H9 (cell line): Measurements from ENCODE around the gene KCNA2. TPM values are rescaled to one million over a fixed set of nuclear protein-coding genes. Genes with fewer than 3 reads are reported as not detected.

ENCODE experiments used
- DNase-seq: peaks from one replicate; pipeline ENCODE4 v3.0.0-alpha.2; 2017
- H2AFZ ChIP-seq: one replicate; pipeline ENCODE4 v1.6.1; 2013; ENCODE audit warnings: mild to moderate bottlenecking, low read length, control low read depth, moderate library complexity
- H2AK5ac ChIP-seq: 2 replicates; pipeline ENCODE4 v1.6.1; 2013; ENCODE audit warnings: low read length, control low read depth, mixed read lengths; ENCODE audit not compliant: insufficient read length
- H2BK120ac ChIP-seq: one replicate; pipeline ENCODE4 v1.6.1; 2013; ENCODE audit warnings: low read depth, mild to moderate bottlenecking, low read length, control low read depth, inconsistent platforms; ENCODE audit not compliant: poor library complexity, severe bottlenecking
- H2BK12ac ChIP-seq: 2 replicates; pipeline ENCODE4 v1.6.1; 2013; ENCODE audit warnings: low read length, control low read depth, mixed read lengths, low read depth; ENCODE audit not compliant: insufficient read length
- H2BK15ac ChIP-seq: 2 replicates; pipeline ENCODE4 v1.6.1; 2013; ENCODE audit warnings: low read depth, low read length, control low read depth
- H2BK20ac ChIP-seq: one replicate; pipeline ENCODE4 v1.6.1; 2013; ENCODE audit warnings: low read depth, mild to moderate bottlenecking, low read length, control low read depth, inconsistent platforms; ENCODE audit not compliant: poor library complexity, severe bottlenecking
- H2BK5ac ChIP-seq: 2 replicates; pipeline ENCODE4 v1.6.1; 2013; ENCODE audit warnings: low read length, control low read depth, mixed read lengths; ENCODE audit not compliant: insufficient read length
- H3K14ac ChIP-seq: 2 replicates; pipeline ENCODE4 v1.6.1; 2013; ENCODE audit warnings: low read length, control low read depth; ENCODE audit not compliant: insufficient read depth
- H3K18ac ChIP-seq: 2 replicates; pipeline ENCODE4 v1.6.1; 2013; ENCODE audit warnings: low read depth, mild to moderate bottlenecking, mixed read lengths, low read length, control low read depth; ENCODE audit not compliant: insufficient read length
- H3K23ac ChIP-seq: 2 replicates; pipeline ENCODE4 v1.6.1; 2013; ENCODE audit warnings: low read length, control low read depth, mixed read lengths, low read depth; ENCODE audit not compliant: insufficient read length
- H3K23me2 ChIP-seq: 2 replicates; pipeline ENCODE4 v1.6.1; 2013; ENCODE audit warnings: low read depth, mild to moderate bottlenecking, mixed read lengths, low read length, control low read depth; ENCODE audit not compliant: insufficient read length, poor library complexity, severe bottlenecking
- H3K27ac ChIP-seq: 2 replicates; pipeline ENCODE4 v1.5.1; 2013; ENCODE audit warnings: low read length, control low read depth, mixed read lengths, low read depth; ENCODE audit not compliant: insufficient read length
- H3K27me3 ChIP-seq: 2 replicates; pipeline ENCODE4 v1.6.1; 2013; ENCODE audit warnings: low read length, control low read depth, inconsistent platforms; ENCODE audit not compliant: insufficient read depth
- H3K4ac ChIP-seq: 2 replicates; pipeline ENCODE4 v1.6.1; 2013; ENCODE audit warnings: low read depth, mild to moderate bottlenecking, control low read depth, inconsistent platforms, low read length, moderate library complexity
- H3K4me1 ChIP-seq: 2 replicates; pipeline ENCODE4 v1.6.1; 2013; ENCODE audit warnings: low read length, control low read depth, inconsistent platforms; ENCODE audit not compliant: insufficient read depth
- H3K4me2 ChIP-seq: 2 replicates; pipeline ENCODE4 v1.6.1; 2013; ENCODE audit warnings: low read length, control low read depth, mixed read lengths; ENCODE audit not compliant: insufficient read length, insufficient read depth
- H3K56ac ChIP-seq: 2 replicates; pipeline ENCODE4 v1.6.1; 2013; ENCODE audit warnings: low read depth, mild to moderate bottlenecking, mixed read lengths, low read length, control low read depth; ENCODE audit not compliant: insufficient read length
- H3K79me1 ChIP-seq: 2 replicates; pipeline ENCODE4 v1.6.1; 2013; ENCODE audit warnings: low read depth, mild to moderate bottlenecking, moderate library complexity, low read length, control low read depth, inconsistent platforms; ENCODE audit not compliant: insufficient read depth, poor library complexity, severe bottlenecking
- H3K79me2 ChIP-seq: 2 replicates; pipeline ENCODE4 v1.6.1; 2013; ENCODE audit warnings: low read length, control low read depth, inconsistent platforms; ENCODE audit not compliant: insufficient read depth
- H3K9ac ChIP-seq: 2 replicates; pipeline ENCODE4 v1.6.1; 2013; ENCODE audit warnings: low read length, control low read depth, mixed read lengths; ENCODE audit not compliant: insufficient read length; ENCODE audit errors: extremely low read depth
- H3K9me3 ChIP-seq: one replicate; pipeline ENCODE4 v1.6.1; 2013; ENCODE audit warnings: low read depth, low read length, inconsistent platforms; ENCODE audit not compliant: control insufficient read depth
- H3T11ph ChIP-seq: one replicate; pipeline ENCODE4 v1.6.1; 2013; ENCODE audit warnings: mild to moderate bottlenecking, low read length, control low read depth, inconsistent platforms
- H4K20me1 ChIP-seq: one replicate; pipeline ENCODE4 v1.6.1; 2013; ENCODE audit not compliant: control insufficient read depth, insufficient read length, insufficient read depth
- H4K5ac ChIP-seq: 2 replicates; pipeline ENCODE4 v1.6.1; 2013; ENCODE audit warnings: low read depth, mild to moderate bottlenecking, mixed read lengths, low read length, control low read depth; ENCODE audit not compliant: insufficient read length
- H4K8ac ChIP-seq: replicated peaks from 2 replicates; pipeline ENCODE4 v1.6.1; 2013; ENCODE audit warnings: low read length, control low read depth, mixed read lengths, low read depth; ENCODE audit not compliant: insufficient read length
- H4K91ac ChIP-seq: 2 replicates; pipeline ENCODE4 v1.6.1; 2013; ENCODE audit warnings: low read depth, mild to moderate bottlenecking, moderate library complexity, mixed read lengths, low read length, control low read depth; ENCODE audit not compliant: insufficient read length
- H3K27ac Mint-ChIP-seq, 3 experiments: 2 replicates in 2 of 3; 3 replicates in 1 of 3; pipeline ENCODE4 v1.8.0; 2020 to 2021; ENCODE audit warnings: mixed read lengths in 3 of 3, mild to moderate bottlenecking in 1 of 3, moderate library complexity in 1 of 3
- H3K27me3 Mint-ChIP-seq: 2 replicates; pipeline ENCODE4 v1.8.0; 2021; ENCODE audit warnings: low read depth, mild to moderate bottlenecking, moderate library complexity, mixed read lengths
- H3K36me3 Mint-ChIP-seq, 3 experiments: 2 replicates in 2 of 3; 3 replicates in 1 of 3; pipeline ENCODE4 v1.8.0; 2020 to 2021; ENCODE audit warnings: low read depth in 3 of 3, mixed read lengths in 3 of 3; ENCODE audit not compliant: insufficient read depth in 1 of 3
- H3K4me1 Mint-ChIP-seq, 2 experiments: 2 replicates each; pipeline ENCODE4 v1.8.0; 2020; ENCODE audit warnings: mixed read lengths in 2 of 2
- H3K4me3 Mint-ChIP-seq, 2 experiments: 2 replicates in 1 of 2; 3 replicates in 1 of 2; pipeline ENCODE4 v1.8.0; 2020 to 2021; ENCODE audit warnings: mild to moderate bottlenecking in 2 of 2, mixed read lengths in 2 of 2, moderate library complexity in 1 of 2
- H3K9me3 Mint-ChIP-seq, 2 experiments: 2 replicates in 1 of 2; 3 replicates in 1 of 2; pipeline ENCODE4 v1.8.0; 2020; ENCODE audit warnings: mild to moderate bottlenecking in 2 of 2, mixed read lengths in 2 of 2, moderate library complexity in 1 of 2
- CTCF ChIP-seq: fragments of 200-600 bp; sonication (generic); conservative IDR thresholded peaks from 3 replicates; pipeline ENCODE4 v1.8.0; 2021; ENCODE audit warnings: antibody characterized with exemption, mild to moderate bottlenecking
- WGBS: extraction: QIAGEN DNeasy Blood & Tissue Kit; methylation state at CpG from one replicate; pipeline ENCODE4 v1.1.7; 2013; ENCODE audit warnings: missing lambda C conversion rate, low lambda C conversion rate, mixed read lengths; ENCODE audit not compliant: insufficient read length; ENCODE audit errors: extremely low coverage; 5-methylcytosine and 5-hydroxymethylcytosine counted together
- total RNA-seq: library from RNA; stranded (reverse); gene quantifications from 2 replicates; pipeline ENCODE4 v1.2.1, GENCODE V29; 2021

KCNA2 gene
- total RNA-seq, 1 experiment from 2014 or later, result 0.33 TPM

GRCh38 chr1:110616587-110616986, 10.4 kb upstream of the KCNA2 start:
- no CpG with 5 or more reads among the region's 3 CpGs for WGBS
- H3K27me3 Mint-ChIP-seq, result peaks cover 93% of the 10 kb centered on the region
- no peak overlapping the region for H3K4me2 ChIP-seq

More at GRCh38 chr1:110616587-110616986, 10.4 kb upstream of the KCNA2 start:
- no peaks in the 10 kb centered on the region for H4K20me1 ChIP-seq
- no peaks in the 10 kb centered on the region for H3K23me2 ChIP-seq
- no peak overlapping the region for H3T11ph ChIP-seq
- Mint-ChIP-seq H3K9me3 (no peaks in the 10 kb centered on the region), H3K36me3 (no peaks in the 10 kb centered on the region), H3K4me1 (peaks cover 11 to 15% of the 10 kb centered on the region in 2 experiments), H3K4me3 (no peak overlapping the region), H3K27ac (no peak overlapping the region)
- no peak overlapping the region for H3K18ac ChIP-seq
- no peak overlapping the region for H2BK12ac ChIP-seq
- no peak overlapping the region for H3K14ac ChIP-seq
- H2BK20ac ChIP-seq, result no peak overlapping the region
- no peak overlapping the region for H4K8ac ChIP-seq
- H2AK5ac ChIP-seq, result no peak overlapping the region
- no peak overlapping the region for H3K4ac ChIP-seq
- no peak overlapping the region for H3K9ac ChIP-seq
- no peak overlapping the region for H3K27ac ChIP-seq
- no peak overlapping the region for H4K91ac ChIP-seq
- no peak overlapping the region for H2BK5ac ChIP-seq
- no peaks in the 10 kb centered on the region for H3K79me1 ChIP-seq
- no peaks in the 10 kb centered on the region for H3K9me3 ChIP-seq
- no peak for DNase-seq
- no peak overlapping the region for H4K5ac ChIP-seq
- H2AFZ ChIP-seq, result no peak overlapping the region
- no peak for TF ChIP-seq CTCF
- H3K23ac ChIP-seq, result no peak overlapping the region
- H2BK120ac ChIP-seq, result no peak overlapping the region
- no peaks in the 10 kb centered on the region for H3K79me2 ChIP-seq
- no peak overlapping the region for H2BK15ac ChIP-seq
- no peak overlapping the region for H3K56ac ChIP-seq
- H3K4me1 ChIP-seq, result no peaks in the 10 kb centered on the region
- peaks cover 3% of the 10 kb centered on the region; the same call in 1 of the 2 replicates for H3K27me3 ChIP-seq
